MM.1S (cell line): ENCODE results near the gene NYAP1.

Experiments
- DNase-seq: peaks from one replicate; pipeline ENCODE4 v3.0.0-alpha.2; 2015
- H2AFZ ChIP-seq: fragments of 300-600 bp; sonication (generic); 2 replicates; pipeline ENCODE4 v1.6.0; 2016; ENCODE audit warnings: antibody characterized with exemption, low read length
- H3F3A ChIP-seq: fragments of 300-600 bp; sonication (generic); 2 replicates; pipeline ENCODE4 v1.6.1; 2016; ENCODE audit warnings: mild to moderate bottlenecking, antibody characterized with exemption, low read length, moderate library complexity, mixed read lengths; ENCODE audit not compliant: insufficient read depth
- H3K27ac ChIP-seq: fragments of 300-600 bp; sonication (generic); 2 replicates; pipeline ENCODE4 v1.5.1; 2016; ENCODE audit warnings: mild to moderate bottlenecking, low read length
- H3K27me3 ChIP-seq: fragments of 300-600 bp; sonication (generic); replicated peaks from 2 replicates; pipeline ENCODE4 v1.6.0; 2016; ENCODE audit warnings: low read length; ENCODE audit not compliant: insufficient read depth
- H3K36me3 ChIP-seq: fragments of 300-600 bp; sonication (generic); replicated peaks from 2 replicates; pipeline ENCODE4 v1.6.1; 2016; ENCODE audit warnings: mild to moderate bottlenecking, low read length, mixed read lengths; ENCODE audit not compliant: insufficient read depth
- H3K4me1 ChIP-seq: fragments of 300-600 bp; sonication (generic); 2 replicates; pipeline ENCODE4 v1.6.1; 2016; ENCODE audit warnings: low read length, mixed read lengths
- H3K4me2 ChIP-seq: fragments of 300-600 bp; sonication (generic); 2 replicates; pipeline ENCODE4 v1.6.0; 2016; ENCODE audit warnings: low read depth, low read length
- H3K4me3 ChIP-seq: fragments of 300-600 bp; sonication (generic); 2 replicates; pipeline ENCODE4 v1.5.1; 2016; ENCODE audit warnings: low read length, mixed read lengths
- H3K79me2 ChIP-seq: fragments of 300-600 bp; sonication (generic); 2 replicates; pipeline ENCODE4 v1.6.1; 2016; ENCODE audit warnings: mixed run types, low read length, mixed read lengths
- H3K9ac ChIP-seq: fragments of 300-600 bp; sonication (generic); 2 replicates; pipeline ENCODE4 v1.6.1; 2016; ENCODE audit warnings: low read length, mixed read lengths
- H3K9me2 ChIP-seq: fragments of 300-600 bp; sonication (generic); replicated peaks from 2 replicates; pipeline ENCODE4 v1.6.1; 2016; ENCODE audit warnings: mild to moderate bottlenecking, low read length, mixed read lengths; ENCODE audit not compliant: insufficient read depth
- H3K9me3 ChIP-seq: fragments of 300-600 bp; sonication (generic); replicated peaks from 2 replicates; pipeline ENCODE4 v1.6.1; 2016; ENCODE audit warnings: mild to moderate bottlenecking, low read length, mixed read lengths; ENCODE audit not compliant: insufficient read depth
- H4K20me1 ChIP-seq: fragments of 300-600 bp; sonication (generic); 2 replicates; pipeline ENCODE4 v1.6.1; 2016; ENCODE audit warnings: mild to moderate bottlenecking, low read length, moderate library complexity, mixed read lengths; ENCODE audit not compliant: insufficient read depth
- CTCF ChIP-seq: fragments of 300-600 bp; sonication (generic); IDR thresholded peaks from 2 replicates; pipeline ENCODE4 v1.5.1; 2016; ENCODE audit warnings: antibody characterized with exemption, low read length, mixed read lengths
- EZH2 ChIP-seq: fragments of 300-600 bp; sonication (generic); optimal IDR thresholded peaks from 2 replicates; pipeline ENCODE3; 2017; ENCODE audit warnings: low read depth, mild to moderate bottlenecking, antibody characterized with exemption, low read length, mixed read lengths
- EZH2phosphoT487 ChIP-seq: fragments of 300-600 bp; sonication (generic); IDR thresholded peaks from 2 replicates; pipeline ENCODE4 v1.6.1; 2018; ENCODE audit warnings: antibody characterized with exemption, low read length

Gene NYAP1

GRCh38 chr7:100476903-100477870 lies 6.5 kb upstream of the NYAP1 start:
- Histone ChIP-seq H3K9ac (peak overlapping the region; percentile 78; the same call in 1 of the 2 replicates), H3K9me3 (no peaks in the 10 kb centered on the region), H3K36me3 (no peaks in the 10 kb centered on the region), H3K79me2 (peaks cover 40% of the 10 kb centered on the region), H3K27ac (no peak overlapping the region), H3K27me3 (no peaks in the 10 kb centered on the region), H3K9me2 (no peaks in the 10 kb centered on the region), H2AFZ (no peak overlapping the region), H3K4me1 (peaks cover 8% of the 10 kb centered on the region), H3F3A (peaks cover 3% of the 10 kb centered on the region; the same call in 1 of the 2 replicates), H4K20me1 (no peaks in the 10 kb centered on the region), H3K4me3 (peak overlapping the region; percentile 92), H3K4me2 (peak overlapping the region; percentile 61)
- TF ChIP-seq EZH2phosphoT487: no peak
- TF ChIP-seq CTCF: peak; percentile 17
- no peak for TF ChIP-seq EZH2
- no peak for DNase-seq

GRCh38 chr7:100477871-100478267 lies 5.9 kb upstream of the NYAP1 start:
- Histone ChIP-seq H3K79me2 (peaks cover 40% of the 10 kb centered on the region), H3K36me3 (no peaks in the 10 kb centered on the region), H3K4me3 (peak overlapping the region; percentile 92), H2AFZ (no peak overlapping the region), H3K27ac (no peak overlapping the region), H3K4me1 (peaks cover 11% of the 10 kb centered on the region), H3K4me2 (peak overlapping the region; percentile 61), H4K20me1 (no peaks in the 10 kb centered on the region), H3F3A (peaks cover 3% of the 10 kb centered on the region; the same call in 1 of the 2 replicates), H3K9me3 (no peaks in the 10 kb centered on the region), H3K9ac (peak overlapping the region; percentile 78; the same call in 1 of the 2 replicates), H3K9me2 (no peaks in the 10 kb centered on the region), H3K27me3 (no peaks in the 10 kb centered on the region)
- DNase-seq: no peak
- no peak for TF ChIP-seq EZH2phosphoT487
- TF ChIP-seq EZH2: no peak
- no peak for TF ChIP-seq CTCF

DNA sequence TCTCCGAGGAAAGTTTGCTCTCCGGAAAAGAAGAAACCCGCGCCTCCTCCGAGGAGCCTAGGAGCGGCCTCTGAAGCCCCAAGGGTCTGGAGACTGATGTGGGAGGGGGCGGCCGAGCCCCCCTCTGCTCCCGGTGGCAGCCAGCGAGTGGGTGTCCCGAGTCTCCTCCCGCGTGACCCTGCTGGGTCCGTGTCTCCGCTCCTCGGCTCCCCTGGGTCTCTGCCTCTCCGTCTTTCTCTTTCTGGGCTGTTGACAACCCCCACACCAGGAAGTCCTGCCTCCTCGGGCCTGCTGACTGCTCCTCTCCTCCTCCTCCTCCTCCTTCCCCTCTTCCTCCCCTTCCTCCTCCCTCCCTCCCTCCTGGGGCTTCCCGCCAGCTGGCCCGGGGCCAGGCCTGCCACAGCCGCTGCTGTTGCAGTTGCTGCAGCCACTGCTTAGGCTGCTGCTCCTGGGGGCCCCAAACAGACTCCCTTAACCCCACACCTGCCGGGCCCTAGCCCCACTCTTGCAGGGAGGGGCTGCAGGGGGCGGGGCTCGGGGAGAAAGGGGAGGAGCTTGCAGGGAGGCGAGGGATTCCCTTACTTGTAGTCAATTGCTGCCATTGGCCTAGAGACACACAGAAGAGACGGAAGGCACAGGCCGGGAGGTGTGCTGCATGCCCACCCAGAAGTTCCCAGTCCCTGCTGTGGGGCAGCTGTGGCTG lies 4.6 kb upstream of the NYAP1 start, which contains the start of gene TSC22D4:
Gene TSC22D4 (minus strand): TSS at position 257 of the 703 bp plus-strand sequence. CDS start 1,176 bp downstream, outside the sequence.
- H4K20me1 ChIP-seq: no peaks in the 10 kb centered on the region
- peaks cover 40% of the 10 kb centered on the region for H3K79me2 ChIP-seq
- peak within 1 kb of the TSS; percentile 92 for H3K4me3 ChIP-seq
- H2AFZ ChIP-seq: peak within 1 kb of the TSS; percentile 36
- H3K36me3 ChIP-seq: no peaks in the 10 kb centered on the region
- H3K9me2 ChIP-seq: no peaks in the 10 kb centered on the region
- TF ChIP-seq CTCF (no peak), EZH2phosphoT487 (no peak), EZH2 (no peak)
- peaks cover 4% of the 10 kb centered on the region; the same call in 1 of the 2 replicates for H3K27me3 ChIP-seq
- no peaks in the 10 kb centered on the region for H3K9me3 ChIP-seq
- peak within 1 kb of the TSS; percentile 18; the same call in 1 of the 2 replicates for H3K27ac ChIP-seq
- DNase-seq: peak; percentile 91
- peaks cover 3% of the 10 kb centered on the region; the same call in 1 of the 2 replicates for H3F3A ChIP-seq
- peak within 1 kb of the TSS; percentile 78 for H3K9ac ChIP-seq
- H3K4me1 ChIP-seq: peaks cover 11% of the 10 kb centered on the region
- H3K4me2 ChIP-seq: peak within 1 kb of the TSS; percentile 61
